Lower lobe of right lung (tissue), 2 donors: ENCODE measurements around the gene NAV2. TPM values are rescaled to one million over a fixed set of nuclear protein-coding genes. Genes with fewer than 3 reads are reported as not detected.

ENCODE experiments used
- ATAC-seq, 2 donors: fragments of 200-7000 bp; cut with Tn5 transposase; one replicate each; pipeline ENCODE4 v1.9.1; 2020 to 2022; ENCODE audit warnings: mild to moderate bottlenecking in 2 of 2, moderate library complexity in 2 of 2
- DNase-seq: peaks from one replicate; pipeline ENCODE4 v3.0.0-alpha.2; 2020
- H3K27ac ChIP-seq: fragments of 200-600 bp; one replicate; pipeline ENCODE4 v1.8.0; 2022
- H3K27me3 ChIP-seq: fragments of 200-600 bp; one replicate; pipeline ENCODE4 v1.8.0; 2022; ENCODE audit warnings: low read depth
- H3K36me3 ChIP-seq: fragments of 200-600 bp; one replicate; pipeline ENCODE4 v1.8.0; 2022; ENCODE audit warnings: mild to moderate bottlenecking
- H3K4me1 ChIP-seq: fragments of 200-600 bp; one replicate; pipeline ENCODE4 v1.8.0; 2022
- H3K4me3 ChIP-seq: fragments of 200-600 bp; one replicate; pipeline ENCODE4 v1.8.0; 2022; ENCODE audit warnings: mild to moderate bottlenecking
- H3K9me3 ChIP-seq: fragments of 200-600 bp; one replicate; pipeline ENCODE4 v1.8.0; 2022
- CTCF ChIP-seq: fragments of 200-600 bp; IDR thresholded peaks from one replicate; pipeline ENCODE4 v1.8.0; 2022; ENCODE audit warnings: antibody characterized with exemption, mild to moderate bottlenecking
- intact Hi-C: fragments of 100-400 bp; cut with DNase I; formaldehyde crosslinking; loops from one replicate; pipeline ENCODE4 v1.11.0; 2022
- total RNA-seq: library from RNA; stranded (reverse); fragmentation: NEBNext Ultra II Directional; extraction: Animal tissue kit (Norgen Biotek cat#: 25700); gene quantifications from one replicate; pipeline ENCODE4 v1.2.1, GENCODE V29; 2021
- donor health status: DM: no; HTN: yes; CAD: no; lungs with severe emphysema.

Gene NAV2
- total RNA-seq, 1 donor from 2014 or later = 36.9 TPM

- no peak for ATAC-seq
- Histone ChIP-seq H3K27ac (no peak overlapping the region), H3K36me3 (no peaks in the 10 kb centered on the region), H3K27me3 (no peaks in the 10 kb centered on the region), H3K9me3 (no peaks in the 10 kb centered on the region), H3K4me3 (no peak overlapping the region), H3K4me1 (peaks cover 7% of the 10 kb centered on the region)
- no peak for DNase-seq
- TF ChIP-seq CTCF = no peak
- intact Hi-C loops = no loop called here
Measured at GRCh38 chr11:19866521-19866920, 153.9 kb downstream of the NAV2 start.

GRCh38 chr11:19867064-19867463, 154.4 kb downstream of the NAV2 start:
- DNase-seq = no peak
- Histone ChIP-seq H3K9me3 (no peaks in the 10 kb centered on the region), H3K36me3 (no peaks in the 10 kb centered on the region), H3K4me3 (no peak overlapping the region), H3K4me1 (peaks cover 7% of the 10 kb centered on the region), H3K27me3 (no peaks in the 10 kb centered on the region), H3K27ac (no peak overlapping the region)
- TF ChIP-seq CTCF = no peak
- ATAC-seq = no peak
- intact Hi-C loops = no loop called here

- Histone ChIP-seq H3K4me1 (peaks cover 7% of the 10 kb centered on the region), H3K27me3 (no peaks in the 10 kb centered on the region), H3K27ac (no peak overlapping the region), H3K4me3 (no peak overlapping the region), H3K9me3 (no peaks in the 10 kb centered on the region), H3K36me3 (no peaks in the 10 kb centered on the region)
- TF ChIP-seq CTCF = no peak
- DNase-seq (no peak), ATAC-seq (peak; percentile 28 to 30)
- intact Hi-C loops = no loop called here
Measured at GRCh38 chr11:19868281-19868821, 155.7 kb downstream of the NAV2 start.

GRCh38 chr11:19868871-19869270, 156.2 kb downstream of the NAV2 start:
- Histone ChIP-seq H3K4me3 (no peak overlapping the region), H3K36me3 (no peaks in the 10 kb centered on the region), H3K27me3 (no peaks in the 10 kb centered on the region), H3K4me1 (peaks cover 7% of the 10 kb centered on the region), H3K9me3 (no peaks in the 10 kb centered on the region), H3K27ac (no peak overlapping the region)
- intact Hi-C loops = no loop called here
- no peak for TF ChIP-seq CTCF
- DNase-seq = no peak
- ATAC-seq = no peak

- Histone ChIP-seq H3K27ac (no peak overlapping the region), H3K36me3 (no peaks in the 10 kb centered on the region), H3K4me3 (no peak overlapping the region), H3K4me1 (peaks cover 5% of the 10 kb centered on the region), H3K9me3 (no peaks in the 10 kb centered on the region), H3K27me3 (no peaks in the 10 kb centered on the region)
- TF ChIP-seq CTCF = no peak
- ATAC-seq (no peak), DNase-seq (no peak)
- intact Hi-C loops = no loop called here
Measured at GRCh38 chr11:19869466-19869865, 156.8 kb downstream of the NAV2 start.
